Spleen (tissue), 7 donors: ENCODE data around the gene PCDHGB6.

Source experiments
- CTCF ChIP-seq, 11 experiments: fragments of 200-600 bp in 7 of 11; fragments of 450-650 bp in 4 of 11; sonication (generic) in 4 of 11; IDR thresholded peaks in 8 of 11; conservative IDR thresholded peaks in 3 of 11; 1 replicate in 7 of 11; 2 replicates in 4 of 11; pipeline versions ENCODE4 v1.4.0 to v1.8.0; 2016 to 2021; ENCODE audit warnings: antibody characterized with exemption in 11 of 11, inconsistent platforms in 4 of 11, mild to moderate bottlenecking in 1 of 11
- POLR2AphosphoS5 ChIP-seq, 3 donors: sonication (generic); formaldehyde crosslinking; IDR thresholded peaks; one replicate each; pipeline ENCODE4 v1.5.1; 2017; ENCODE audit warnings: antibody characterized with exemption in 3 of 3
- donor health status: DM: no; HTN: no; CAD: no; lungs with moderate emphysema.
- donor health status: DM: no; HTN: no; CAD: no.
- donor health status: DM: no; HTN: no; CAD: no.

GRCh38 chr5:141363952-141364660 is 43.7 kb upstream of the PCDHGB6 start, which contains the start of gene PCDHGA5:
- TF ChIP-seq CTCF (IDR thresholded peaks at IDR 0.05 in 8 of 11, conservative IDR thresholded peaks at IDR 0.05 in 3 of 11) (no peak), POLR2AphosphoS5 (IDR thresholded peaks at IDR 0.05) (no peak)
